Measurements from ENCODE around the gene FOXD1.
"Not testable (repeated sequence)": the region's sequence is repeated elsewhere in the genome, so short reads cannot be mapped to it uniquely, and the experiment has no call there.

Gene FOXD1

DNA sequence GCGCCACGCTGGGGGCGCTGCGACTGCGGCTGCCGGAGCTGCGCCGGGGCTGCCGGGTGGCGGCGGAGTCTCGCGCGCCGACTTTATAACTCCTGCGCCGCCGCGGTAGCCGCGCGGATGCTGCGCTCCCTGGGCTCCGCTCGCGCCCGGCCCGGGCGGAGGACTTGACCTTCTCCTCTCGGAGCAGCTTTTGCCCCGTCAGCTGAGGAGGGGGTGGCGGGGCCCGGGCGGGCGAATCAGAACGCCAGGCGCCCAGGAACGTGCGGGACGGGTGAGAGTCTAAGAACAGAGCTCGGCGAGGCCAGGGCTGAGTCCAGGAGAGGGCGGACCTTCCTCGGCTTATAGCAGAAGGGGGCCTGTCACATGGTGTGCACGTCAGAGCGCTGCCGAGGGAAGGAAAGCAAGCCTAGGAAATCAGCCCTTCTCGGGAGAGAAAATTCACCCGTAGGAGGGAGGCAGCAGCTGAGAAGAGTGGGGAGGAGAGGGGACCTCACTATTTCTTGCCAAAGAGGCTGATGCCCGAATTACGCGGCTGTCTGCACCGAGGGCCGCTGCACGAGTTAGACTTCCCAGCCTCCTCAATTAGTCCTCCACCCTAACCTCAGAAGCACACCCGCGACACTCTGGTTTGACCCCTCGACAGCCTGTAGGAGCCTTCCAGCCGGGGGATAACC, at the start of gene FOXD1:
FOXD1 (minus strand) TSS at position 315 of the 674 bp plus-strand sequence. CDS start 415 bp downstream, outside the sequence.
- no peaks in the 10 kb centered on the region for H3K9me3 Mint-ChIP-seq
- H3K27ac Mint-ChIP-seq = peak within 1 kb of the TSS in 1 of 2 donors; percentile 48
- ATAC-seq = peak; percentile 85
- H3K4me1 Mint-ChIP-seq = peaks cover 42% of the 10 kb centered on the region
- peaks cover 83% of the 10 kb centered on the region for H3K27me3 Mint-ChIP-seq
- H3K4me3 Mint-ChIP-seq = peak within 1 kb of the TSS; percentile 88
- peak; percentile 57 to 63 for DNase-seq

DNA sequence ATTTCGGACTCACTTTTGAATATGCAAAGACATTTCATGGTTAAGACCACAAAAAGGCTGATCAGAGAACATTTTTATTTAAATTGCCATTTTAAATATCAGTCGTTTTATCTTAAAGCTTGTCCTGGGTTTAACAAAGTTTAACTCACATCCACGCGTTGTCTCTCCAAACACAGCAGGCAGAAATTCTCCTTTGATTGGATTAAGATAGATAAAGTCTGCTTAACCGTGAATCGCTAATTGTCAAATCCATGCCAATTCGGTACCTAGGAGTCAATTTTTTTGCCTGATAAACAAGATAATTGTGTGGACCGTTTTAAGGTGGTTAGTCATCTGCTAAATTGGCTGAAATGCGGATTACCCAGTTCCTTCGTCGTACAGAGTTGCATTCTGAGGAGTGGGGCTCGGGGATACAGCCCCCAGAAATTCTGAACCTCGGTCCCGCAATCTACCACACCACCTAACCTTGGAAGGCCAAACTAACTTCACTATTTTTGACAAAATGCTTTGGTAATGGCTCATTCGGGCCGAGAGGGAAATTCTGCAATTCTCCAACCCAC, 49.0 kb upstream of the FOXD1 start:
- peaks cover 36% of the 10 kb centered on the region for H3K4me1 Mint-ChIP-seq
- ATAC-seq (no peak), DNase-seq (no peak)
- H3K27me3 Mint-ChIP-seq = peaks cover 19% of the 10 kb centered on the region
- peak overlapping the region; percentile 96 to 99 for H3K4me3 Mint-ChIP-seq
- H3K9me3 Mint-ChIP-seq = no peaks in the 10 kb centered on the region
- peak overlapping the region; percentile 99 to 100 for H3K27ac Mint-ChIP-seq

DNA sequence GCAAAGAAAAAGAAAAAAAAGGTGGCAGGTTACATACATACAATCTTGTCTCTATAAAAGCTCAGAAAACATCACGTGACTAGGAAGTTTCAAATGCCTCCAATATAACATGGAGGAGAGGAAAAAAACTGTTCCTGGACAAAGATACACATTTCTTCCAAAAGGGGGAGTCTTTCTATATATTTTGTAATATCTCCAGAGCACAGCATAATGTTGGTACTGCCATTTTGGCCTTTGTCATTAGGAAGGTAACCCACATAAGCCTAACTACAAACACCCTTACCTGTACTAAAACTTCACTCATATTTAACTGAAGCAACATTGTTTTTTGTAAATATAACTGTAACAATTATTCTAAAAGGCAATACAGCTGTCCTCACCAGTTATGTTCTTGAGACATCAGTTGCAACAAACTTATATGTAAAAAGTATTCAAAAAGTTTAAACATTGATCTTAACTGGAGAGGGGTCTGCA, 48.4 kb upstream of the FOXD1 start:
- peaks cover 23% of the 10 kb centered on the region for H3K27me3 Mint-ChIP-seq
- DNase-seq (no peak), ATAC-seq (no peak)
- peaks cover 30% of the 10 kb centered on the region for H3K4me1 Mint-ChIP-seq
- H3K9me3 Mint-ChIP-seq = no peaks in the 10 kb centered on the region
- peak overlapping the region; percentile 96 to 99 for H3K4me3 Mint-ChIP-seq
- H3K27ac Mint-ChIP-seq = no peak overlapping the region

DNA sequence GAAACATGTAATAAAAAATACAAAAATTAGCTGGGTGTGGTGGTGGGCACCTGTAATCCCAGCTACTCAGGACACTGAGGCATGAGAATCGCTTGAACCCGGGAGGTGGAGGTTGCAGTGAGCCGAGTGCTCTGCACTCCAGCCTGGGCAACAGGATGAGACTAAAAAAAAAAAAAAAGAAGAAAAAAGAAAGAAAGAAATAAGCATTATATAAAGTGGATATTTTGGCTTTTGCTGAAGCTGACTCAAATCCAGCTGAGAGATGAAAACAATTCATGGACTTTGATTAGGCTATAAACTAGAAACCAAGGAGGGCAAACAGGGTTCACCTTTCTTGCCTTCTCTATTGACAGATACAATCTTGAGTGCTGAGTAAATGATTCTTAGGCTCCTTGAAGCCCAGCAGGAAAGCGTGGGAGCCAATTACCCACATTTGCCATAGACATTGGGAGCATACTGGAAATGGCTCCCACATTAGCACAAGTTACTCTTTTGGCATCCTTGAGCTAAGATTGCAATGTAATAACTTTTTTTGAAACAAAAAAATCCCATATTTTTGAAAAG, 47.3 kb upstream of the FOXD1 start:
- Mint-ChIP-seq H3K4me1 (peaks cover 21% of the 10 kb centered on the region), H3K27me3 (peaks cover 23% of the 10 kb centered on the region), H3K27ac (no peak overlapping the region), H3K9me3 (no peaks in the 10 kb centered on the region), H3K4me3 (no peak overlapping the region)
- DNase-seq (no peak), ATAC-seq (no peak)

DNA sequence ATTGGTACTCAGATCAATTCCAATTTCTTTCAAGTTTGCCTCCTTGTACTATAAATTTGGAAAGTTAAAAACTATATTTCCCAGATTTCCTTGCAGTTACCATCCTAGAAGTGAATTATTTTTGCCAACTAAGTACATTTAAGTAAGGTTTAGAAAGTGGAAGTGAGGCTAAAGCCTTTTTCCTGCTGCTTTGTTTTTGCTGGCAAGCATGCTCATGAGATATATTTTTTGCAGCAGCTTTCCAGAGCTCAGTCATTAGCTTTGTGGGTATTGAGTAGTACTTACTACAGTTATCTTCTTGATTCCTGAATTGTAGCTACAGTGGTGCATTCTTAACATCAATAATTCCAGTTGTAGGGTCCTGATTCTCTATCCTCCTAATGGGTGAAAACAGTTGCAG, 46.1 kb upstream of the FOXD1 start:
- ATAC-seq (no peak), DNase-seq (no peak)
- peaks cover 11% of the 10 kb centered on the region for H3K4me1 Mint-ChIP-seq
- no peak overlapping the region for H3K27ac Mint-ChIP-seq
- H3K9me3 Mint-ChIP-seq = no peaks in the 10 kb centered on the region
- H3K27me3 Mint-ChIP-seq = peaks cover 23% of the 10 kb centered on the region
- no peak overlapping the region for H3K4me3 Mint-ChIP-seq

DNA sequence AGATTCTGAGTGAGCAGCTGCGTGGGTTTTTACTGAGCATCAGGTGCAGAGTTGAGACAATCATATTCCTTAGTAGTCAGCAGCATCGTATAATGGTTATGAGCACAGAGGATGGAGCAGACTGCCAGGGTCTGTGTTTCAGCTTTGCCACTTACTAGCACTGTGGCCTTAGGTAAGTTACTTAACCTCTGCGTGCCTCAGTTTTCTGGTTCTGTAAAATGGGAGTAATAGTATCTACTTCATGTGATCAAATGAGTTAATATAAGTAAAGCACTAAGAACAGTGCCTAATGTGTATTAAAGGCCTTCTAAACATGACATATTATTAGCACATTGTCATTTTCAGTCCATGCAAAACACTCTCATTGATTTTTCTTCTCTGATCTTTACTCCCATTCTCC, 44.8 kb upstream of the FOXD1 start:
- Mint-ChIP-seq H3K27ac (no peak overlapping the region), H3K27me3 (peaks cover 23% of the 10 kb centered on the region), H3K4me1 (peaks cover 5% of the 10 kb centered on the region)

DNA sequence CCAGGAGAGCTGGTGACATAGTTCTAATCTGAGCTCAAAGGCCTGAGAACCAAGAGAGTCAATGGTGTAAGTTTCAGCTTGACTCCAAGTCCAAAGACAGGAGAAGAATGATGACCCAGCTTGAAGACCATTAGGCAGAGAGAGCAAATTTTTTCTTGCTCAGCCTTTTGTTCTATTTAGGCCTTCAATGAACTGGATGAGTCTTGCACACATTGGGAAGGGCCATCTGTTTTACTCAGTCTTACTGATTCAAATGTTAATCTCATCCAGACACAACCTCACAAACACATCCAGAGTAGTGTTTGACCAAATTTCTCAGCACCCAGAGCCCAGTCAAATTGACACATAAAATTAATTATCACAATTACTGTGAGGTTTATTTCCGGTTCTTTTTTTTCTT, 42.6 kb upstream of the FOXD1 start:
- H3K9me3 Mint-ChIP-seq = no peaks in the 10 kb centered on the region
- no peak overlapping the region for H3K27ac Mint-ChIP-seq
- no peaks in the 10 kb centered on the region for H3K4me1 Mint-ChIP-seq
- ATAC-seq = no peak
- H3K4me3 Mint-ChIP-seq = no peak overlapping the region
- no peak for DNase-seq
- H3K27me3 Mint-ChIP-seq = peaks cover 36% of the 10 kb centered on the region

More for the DNA sequence above, 44.8 kb upstream of the FOXD1 start:
- DNase-seq (no peak), ATAC-seq (no peak)
- Mint-ChIP-seq H3K9me3 (no peaks in the 10 kb centered on the region), H3K4me3 (no peak overlapping the region)

DNA sequence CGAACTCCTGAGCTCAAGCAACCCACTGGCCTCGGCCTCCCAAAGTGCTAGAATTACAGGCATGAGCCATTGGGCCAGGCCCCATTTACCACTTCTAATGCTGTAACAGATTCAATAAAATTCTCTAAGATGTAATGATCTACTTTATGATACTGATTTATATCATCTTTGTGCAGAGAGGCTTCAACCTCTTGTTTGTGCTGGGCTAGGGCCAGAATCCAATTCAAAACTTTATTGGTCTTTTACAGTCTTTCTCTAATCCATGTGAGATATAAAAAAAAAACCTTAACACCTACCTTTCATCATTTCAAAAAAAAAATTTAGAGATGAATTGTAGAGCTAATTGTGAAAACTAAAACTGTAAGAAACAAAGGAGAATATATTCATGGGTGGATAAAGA, 41.5 kb upstream of the FOXD1 start:
- Mint-ChIP-seq H3K4me1 (no peaks in the 10 kb centered on the region), H3K27me3 (peaks cover 36% of the 10 kb centered on the region)
- ATAC-seq = no peak

DNA sequence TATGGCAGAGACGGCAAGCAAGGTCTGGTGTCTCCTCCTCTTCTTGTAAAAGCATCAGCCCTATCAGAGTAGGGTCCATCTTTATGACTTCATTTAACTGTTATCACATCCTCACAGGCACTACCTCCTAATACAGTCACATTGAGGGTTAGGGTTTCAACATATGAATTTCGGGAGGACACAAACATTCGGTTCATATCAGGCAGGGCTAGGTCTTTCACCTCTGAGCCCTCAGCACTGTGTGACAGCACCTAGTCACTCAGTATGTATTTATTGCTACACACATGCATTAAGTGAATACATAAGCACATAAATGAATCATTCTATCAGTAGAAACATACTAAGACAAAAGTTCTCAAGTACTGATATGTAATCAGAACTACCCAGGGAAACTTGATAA, 40.2 kb upstream of the FOXD1 start:
- Mint-ChIP-seq H3K4me3 (no peak overlapping the region), H3K9me3 (no peaks in the 10 kb centered on the region), H3K27me3 (peaks cover 28% of the 10 kb centered on the region), H3K27ac (no peak overlapping the region), H3K4me1 (no peaks in the 10 kb centered on the region)
- no peak for ATAC-seq
- no peak for DNase-seq

More for the DNA sequence above, 41.5 kb upstream of the FOXD1 start:
- no peak for DNase-seq
- Mint-ChIP-seq H3K9me3 (no peaks in the 10 kb centered on the region), H3K4me3 (no peak overlapping the region), H3K27ac (no peak overlapping the region)

DNA sequence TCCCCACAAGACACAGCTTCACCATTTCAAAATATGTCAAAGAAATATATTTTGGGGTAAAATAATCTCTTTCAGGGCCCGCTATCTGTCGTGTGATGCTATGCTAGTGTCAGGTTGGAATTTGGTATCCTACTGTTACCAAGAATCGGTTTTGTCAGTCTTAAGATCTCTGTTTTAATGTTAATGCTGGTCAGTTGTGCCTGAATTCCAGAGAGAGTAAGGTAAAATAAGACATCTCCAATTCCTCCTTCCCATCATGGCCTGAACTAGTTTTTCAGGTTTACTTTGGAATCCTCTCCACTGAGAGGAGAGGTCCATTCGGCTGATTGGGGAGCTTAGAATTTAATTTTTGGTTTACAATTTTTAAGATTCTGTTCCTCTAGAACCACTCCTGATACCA, 39.2 kb upstream of the FOXD1 start:
- Mint-ChIP-seq H3K4me3 (no peak overlapping the region), H3K4me1 (no peaks in the 10 kb centered on the region), H3K27me3 (peaks cover 19% of the 10 kb centered on the region), H3K27ac (no peak overlapping the region), H3K9me3 (no peaks in the 10 kb centered on the region)
- DNase-seq (no peak), ATAC-seq (no peak)

DNA sequence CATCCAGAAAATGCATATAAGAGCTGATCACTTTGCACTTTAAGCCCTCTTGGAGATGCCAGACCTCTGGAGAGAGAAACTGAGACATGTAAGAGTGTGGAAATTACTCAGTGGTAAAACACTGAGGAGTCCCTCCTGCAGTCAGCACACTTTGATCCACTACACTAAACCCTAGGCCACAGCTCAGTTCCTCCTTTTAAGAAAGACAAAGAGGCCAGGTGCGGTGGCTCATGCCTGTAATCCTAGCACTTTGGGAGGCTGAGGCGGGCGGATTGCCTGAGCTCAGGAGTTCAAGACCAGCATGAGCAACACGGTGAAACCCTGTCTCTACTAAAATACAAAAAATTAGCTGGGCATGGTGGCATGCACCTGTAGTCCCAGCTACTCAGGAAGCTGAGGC, 38.7 kb upstream of the FOXD1 start:
- H3K27ac Mint-ChIP-seq, H3K4me1 Mint-ChIP-seq, H3K9me3 Mint-ChIP-seq, DNase-seq, ATAC-seq, H3K4me3 Mint-ChIP-seq: not testable (repeated sequence)
- peaks cover 16% of the 10 kb centered on the region for H3K27me3 Mint-ChIP-seq

DNA sequence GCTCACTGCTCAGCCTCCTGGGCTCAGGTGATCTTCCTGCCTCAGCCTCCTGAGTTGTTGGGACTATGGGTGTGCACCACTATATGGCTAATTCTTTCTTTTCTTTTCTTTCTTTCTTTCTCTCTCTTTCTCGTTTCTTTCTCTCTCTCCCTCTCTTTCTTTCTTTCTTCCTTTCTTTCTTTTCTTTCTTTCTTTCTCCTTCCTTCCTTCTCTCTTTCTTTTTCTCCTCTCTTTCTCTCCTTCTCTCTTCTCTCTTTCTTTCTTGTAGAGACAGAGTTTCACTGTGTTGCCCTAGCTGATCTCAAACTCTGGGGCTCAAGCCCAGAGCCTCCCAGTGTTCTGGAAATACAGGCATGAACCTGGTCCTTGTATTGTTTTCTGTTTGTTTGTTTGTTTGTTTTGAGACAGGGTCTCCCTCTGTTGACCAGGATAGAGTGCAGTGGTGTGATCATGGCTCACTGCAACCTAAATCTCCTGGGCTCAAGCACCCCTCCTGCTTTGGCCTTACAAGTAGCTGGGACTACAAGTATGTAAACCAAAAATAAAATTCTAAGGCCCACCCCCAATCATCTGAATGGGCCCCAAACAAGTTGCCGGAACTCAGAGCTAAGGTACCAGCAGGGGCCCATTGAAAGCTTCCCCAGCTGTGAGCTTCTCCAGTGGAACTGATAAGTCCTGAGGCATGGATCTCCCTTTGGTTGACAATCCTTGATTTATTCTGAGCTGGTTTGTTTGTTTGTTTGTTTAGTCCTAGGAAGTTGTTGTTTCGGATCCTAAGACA, 37.7 kb upstream of the FOXD1 start:
- Mint-ChIP-seq H3K27me3 (peaks cover 23% of the 10 kb centered on the region), H3K27ac (no peak overlapping the region), H3K4me3 (no peak overlapping the region), H3K4me1 (no peaks in the 10 kb centered on the region), H3K9me3 (no peaks in the 10 kb centered on the region)
- ATAC-seq = no peak
- no peak for DNase-seq

DNA sequence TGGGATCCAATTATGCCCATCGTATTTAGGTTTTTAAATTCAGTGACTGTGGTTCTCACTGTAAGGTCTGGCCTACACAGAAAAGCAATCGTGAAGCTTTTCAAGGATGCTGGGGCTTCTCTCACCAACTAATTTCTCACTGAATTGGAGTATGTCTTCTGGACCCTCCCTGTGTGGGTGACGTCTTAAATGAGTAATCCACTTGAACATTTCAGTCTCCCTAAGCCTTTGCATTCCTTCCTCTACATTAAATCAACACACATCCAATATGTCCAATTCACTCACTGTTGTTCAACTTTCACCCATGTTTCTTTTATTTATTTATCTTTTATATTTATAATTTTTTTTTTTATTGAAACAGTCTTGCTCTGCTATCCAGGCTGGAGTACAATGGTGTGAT, 37.1 kb upstream of the FOXD1 start:
- no peaks in the 10 kb centered on the region for H3K9me3 Mint-ChIP-seq
- no peak overlapping the region for H3K4me3 Mint-ChIP-seq
- no peak for ATAC-seq
- peaks cover 27% of the 10 kb centered on the region for H3K27me3 Mint-ChIP-seq
- DNase-seq = no peak
- H3K4me1 Mint-ChIP-seq = no peaks in the 10 kb centered on the region
- H3K27ac Mint-ChIP-seq = no peak overlapping the region

DNA sequence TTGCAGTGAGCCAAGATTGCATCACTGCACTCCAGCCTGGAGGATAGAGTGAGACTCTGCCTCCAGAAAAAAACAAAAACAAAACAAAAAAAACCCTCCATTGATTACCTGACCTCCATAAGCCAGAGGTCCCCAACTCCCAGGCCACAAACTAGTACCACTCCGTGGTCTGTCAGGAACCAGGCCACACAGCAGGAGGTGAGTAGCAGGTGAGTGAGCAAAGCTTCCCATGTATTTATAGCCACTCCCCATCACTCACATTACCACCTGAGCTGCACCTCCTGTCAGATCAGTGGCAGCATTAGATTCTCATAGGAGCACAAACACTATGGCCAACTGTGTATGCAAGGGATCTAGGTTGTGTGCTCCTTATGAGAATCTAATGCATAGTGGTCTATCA, 35.9 kb upstream of the FOXD1 start:
- Mint-ChIP-seq H3K4me3 (no peak overlapping the region), H3K4me1 (no peaks in the 10 kb centered on the region), H3K27ac (no peak overlapping the region), H3K27me3 (peaks cover 39% of the 10 kb centered on the region), H3K9me3 (no peaks in the 10 kb centered on the region)
- no peak for DNase-seq
- ATAC-seq = no peak

DNA sequence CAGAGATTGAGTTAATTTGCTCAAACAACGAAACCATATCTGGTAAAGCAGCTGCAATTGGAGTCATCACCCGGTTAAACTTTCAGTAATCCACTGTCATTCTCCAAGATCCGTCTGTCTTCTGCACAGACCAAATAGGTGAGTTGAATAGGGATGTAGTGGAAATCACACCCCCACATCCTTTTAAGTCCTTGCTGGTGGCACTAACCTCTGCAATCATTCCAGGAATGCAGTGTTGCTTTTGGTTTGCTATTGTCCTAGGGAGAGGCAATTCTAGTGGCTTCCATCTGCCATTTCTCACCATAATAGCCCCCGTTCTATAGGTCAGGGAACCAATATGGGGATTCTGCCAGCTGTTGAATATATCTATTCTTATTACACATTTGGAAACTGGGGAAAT, 35.1 kb upstream of the FOXD1 start:
- H3K4me1 Mint-ChIP-seq = no peaks in the 10 kb centered on the region
- no peak overlapping the region for H3K4me3 Mint-ChIP-seq
- DNase-seq (no peak), ATAC-seq (no peak)
- no peaks in the 10 kb centered on the region for H3K9me3 Mint-ChIP-seq
- H3K27ac Mint-ChIP-seq = no peak overlapping the region
- peaks cover 43% of the 10 kb centered on the region for H3K27me3 Mint-ChIP-seq

All from stimulated activated naive CD8-positive, alpha-beta T cell treated with anti-CD3 and anti-CD28 coated beads, Interleukin-15, amount 100 ng/mL, for 72 hours (primary cell).